GM19035 (cell line): Measurements from ENCODE around the gene HMGN3.
A peak's percentile ranks its signal among the peaks of the same experiment; 100 is the strongest.
"Not testable (repeated sequence)": the region's sequence is repeated elsewhere in the genome, so short reads cannot be mapped to it uniquely, and the experiment has no call there.

Experiments
- ATAC-seq: cut with Tn5 transposase; IDR thresholded peaks from one replicate; pipeline ENCODE4 v1.9.1; 2021; ENCODE audit not compliant: unreplicated experiment

Gene HMGN3

DNA sequence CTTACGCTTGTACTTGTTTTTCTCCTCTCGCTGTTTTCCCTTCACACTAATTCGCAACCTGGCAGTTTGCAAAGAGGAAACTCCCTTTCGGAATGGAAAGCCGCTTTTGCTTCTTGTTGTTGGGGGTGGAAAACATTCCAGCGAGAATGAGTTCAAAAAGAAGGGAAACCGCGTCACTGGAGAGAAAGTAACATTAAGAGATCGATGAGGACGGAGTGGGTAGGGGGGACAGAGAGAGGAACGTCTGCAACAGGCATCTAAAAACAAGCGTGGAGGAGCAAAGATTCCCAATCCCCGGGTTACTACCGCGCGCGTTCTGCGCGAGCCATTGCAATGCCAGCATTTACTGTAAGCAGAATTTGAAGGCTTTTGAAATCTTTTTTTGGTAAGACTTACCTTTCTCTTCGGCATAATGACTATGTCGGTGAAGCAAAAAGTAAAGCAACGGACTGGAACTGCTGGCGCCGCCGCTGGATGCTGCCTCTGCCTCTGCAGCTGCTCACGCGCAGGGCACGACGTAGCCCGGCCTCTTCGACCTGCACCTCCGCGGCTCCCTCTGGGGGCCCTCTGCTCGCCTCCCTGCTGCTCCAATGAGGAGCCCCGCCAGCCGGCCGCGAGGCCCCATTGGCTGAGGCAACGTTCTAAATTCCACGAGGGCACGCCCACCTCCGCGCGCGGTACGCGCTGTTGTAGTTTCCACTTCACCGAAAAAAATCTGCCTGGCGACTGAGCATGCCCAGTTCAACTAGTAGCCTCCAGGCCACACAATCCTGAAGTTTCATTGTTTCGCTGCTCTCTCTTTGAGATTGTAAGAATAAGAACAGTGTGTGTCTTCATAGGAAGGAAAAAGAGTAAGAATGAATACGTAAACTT, at the start of gene HMGN3:
HMGN3 (minus strand) TSS at position 533 of the 873 bp plus-strand sequence.
- peak; percentile 91 for ATAC-seq

DNA sequence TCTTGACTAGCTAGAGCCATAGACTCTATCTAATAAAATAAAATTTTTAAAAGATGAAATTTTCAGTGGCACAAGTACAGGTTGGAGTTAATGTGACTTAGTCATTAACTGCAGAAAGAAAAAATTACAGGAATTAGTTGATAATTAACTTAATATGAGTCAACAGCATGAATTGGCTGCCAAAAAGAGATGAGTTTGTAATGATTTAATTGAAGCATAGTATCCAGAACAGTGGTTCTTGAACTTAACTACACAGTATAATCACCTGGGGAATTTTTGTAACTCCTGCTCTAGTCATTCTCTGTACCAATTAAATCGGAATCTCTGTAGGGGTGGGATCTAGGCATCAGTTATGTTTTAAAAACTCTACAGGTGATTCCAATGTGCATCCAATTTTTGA, 46.3 kb upstream of the HMGN3 start:
- no peak for ATAC-seq

DNA sequence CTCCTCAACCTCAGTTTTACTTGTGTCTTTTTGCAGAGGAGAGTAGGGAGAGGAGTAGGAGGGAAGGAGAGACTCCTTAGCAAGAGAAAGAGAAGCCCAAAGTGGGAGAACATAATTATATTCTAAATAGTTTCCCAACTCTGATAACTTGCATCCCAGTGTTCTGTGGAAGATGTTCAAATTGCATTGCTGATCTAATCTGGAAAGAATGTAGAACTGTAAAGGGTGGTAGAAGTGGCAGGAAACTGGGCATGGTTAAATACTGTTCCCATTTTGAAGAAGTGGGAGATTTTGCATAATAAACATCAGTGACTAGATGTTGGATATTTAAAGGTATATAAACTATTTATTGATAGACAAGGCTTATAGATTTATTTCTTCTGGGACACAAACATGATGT, 42.6 kb upstream of the HMGN3 start:
- ATAC-seq = no peak

DNA sequence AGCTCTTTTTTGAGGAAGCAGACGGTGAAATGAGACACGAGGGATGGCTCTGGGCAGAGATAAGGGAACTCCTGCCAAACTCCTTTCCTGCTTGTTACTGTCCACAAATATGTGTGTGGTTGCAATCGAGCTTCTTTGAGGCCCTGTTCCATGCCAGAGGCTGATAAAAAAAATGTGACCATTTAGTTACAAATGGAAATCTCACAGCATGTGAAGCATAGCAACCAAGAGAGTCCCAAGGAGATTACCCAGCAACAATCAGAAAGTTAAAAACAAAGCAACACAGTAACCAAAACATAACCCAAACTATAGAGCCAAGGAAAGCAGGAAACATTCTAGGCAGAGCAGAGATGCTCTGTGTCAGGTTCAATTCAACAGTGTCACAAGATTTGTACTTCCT, 35.4 kb upstream of the HMGN3 start:
- no peak for ATAC-seq

DNA sequence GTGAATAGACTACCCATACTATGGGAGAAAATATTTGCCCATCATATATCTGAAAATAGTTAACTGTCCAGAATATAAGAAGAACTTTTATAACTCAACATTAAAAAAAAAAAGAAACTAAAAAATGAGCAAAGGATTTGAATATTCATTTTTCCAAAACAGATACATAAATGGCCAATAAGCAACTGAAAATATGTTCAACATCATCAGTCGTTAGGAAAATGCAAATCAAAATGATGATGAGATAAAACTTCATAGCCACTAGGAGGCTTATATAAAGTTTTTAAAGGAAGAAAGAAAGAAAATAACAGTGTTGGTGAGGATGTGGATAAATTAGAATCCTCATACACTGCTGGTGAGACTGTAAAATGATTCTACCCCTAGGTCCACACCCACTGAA, 32.6 kb upstream of the HMGN3 start:
- no peak for ATAC-seq

DNA sequence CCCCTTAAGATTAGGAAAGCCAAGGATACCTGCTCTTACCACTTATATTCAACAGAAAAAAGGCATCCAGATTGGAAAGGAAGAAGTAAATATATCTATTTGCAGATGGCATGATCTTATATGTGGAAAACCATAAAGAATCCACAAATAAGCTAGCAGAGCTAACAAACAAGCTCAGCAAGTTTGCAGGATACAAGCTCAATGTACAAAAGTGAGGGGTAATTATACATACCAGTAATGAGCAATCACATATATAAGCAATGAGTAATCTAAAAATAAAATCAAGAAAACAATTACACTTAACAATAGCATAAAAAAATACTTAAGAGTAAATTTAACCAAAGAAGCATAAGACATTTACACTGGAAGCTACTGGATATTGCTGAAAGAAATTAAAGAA, 31.6 kb upstream of the HMGN3 start:
- no peak for ATAC-seq

DNA sequence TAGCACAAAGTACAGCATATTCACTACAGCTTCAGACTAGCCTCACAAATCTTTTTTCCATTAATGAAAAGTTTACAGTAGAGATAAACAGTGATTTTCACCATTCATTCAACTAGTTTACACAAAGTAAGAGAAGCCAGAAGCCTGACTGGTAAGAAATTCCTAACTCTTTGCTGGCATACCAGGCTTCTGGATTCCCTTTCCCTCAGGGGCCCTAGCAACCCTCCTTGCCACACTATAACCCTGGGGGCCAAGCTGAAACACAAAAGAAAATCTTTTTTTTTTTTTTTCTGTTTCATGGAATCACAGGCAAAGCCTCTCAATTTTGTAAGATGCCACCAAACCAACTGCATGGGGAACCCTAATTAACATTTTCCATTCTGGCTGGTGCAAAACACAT, 28.9 kb upstream of the HMGN3 start:
- no peak for ATAC-seq

DNA sequence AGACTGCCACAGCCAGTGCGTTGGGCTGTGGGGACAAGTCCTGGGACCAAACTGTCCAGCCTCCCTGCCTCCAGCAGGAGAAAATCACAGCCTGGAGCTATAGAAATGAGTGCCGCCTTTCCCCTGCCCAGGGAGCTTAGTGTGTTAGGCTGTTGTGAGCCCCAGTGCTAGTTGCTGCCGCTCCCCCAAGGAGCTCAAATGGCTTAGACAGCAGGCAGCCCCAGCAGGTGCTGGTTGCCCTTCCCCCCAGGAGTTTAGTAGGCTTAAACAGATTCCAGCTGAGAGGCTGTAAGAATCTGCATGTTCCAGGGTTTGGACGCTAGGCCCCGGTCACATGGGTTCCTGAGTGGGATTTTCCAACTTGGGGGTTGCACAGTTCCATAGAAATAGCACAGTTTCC, 27.2 kb upstream of the HMGN3 start:
- no peak for ATAC-seq

DNA sequence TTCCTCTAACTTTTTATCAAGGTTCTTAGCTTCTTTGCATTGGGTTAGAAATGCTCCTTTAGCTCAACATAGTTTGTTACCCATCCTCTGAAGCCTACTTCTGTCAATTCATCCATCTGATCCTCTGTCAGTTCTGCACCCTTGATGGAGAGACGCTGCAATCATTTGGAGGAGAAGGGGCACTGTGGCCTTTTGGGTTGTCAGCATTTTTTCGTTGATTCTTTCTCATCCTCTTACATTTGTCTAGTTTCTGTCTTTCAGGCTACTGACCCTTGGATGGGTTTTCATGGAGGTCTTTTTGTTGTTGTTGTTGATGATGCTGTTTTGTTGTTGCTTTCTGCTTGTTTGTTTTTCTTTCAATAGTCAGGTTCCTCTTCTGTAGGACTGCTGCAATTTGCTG, 26.3 kb upstream of the HMGN3 start:
- no peak for ATAC-seq

DNA sequence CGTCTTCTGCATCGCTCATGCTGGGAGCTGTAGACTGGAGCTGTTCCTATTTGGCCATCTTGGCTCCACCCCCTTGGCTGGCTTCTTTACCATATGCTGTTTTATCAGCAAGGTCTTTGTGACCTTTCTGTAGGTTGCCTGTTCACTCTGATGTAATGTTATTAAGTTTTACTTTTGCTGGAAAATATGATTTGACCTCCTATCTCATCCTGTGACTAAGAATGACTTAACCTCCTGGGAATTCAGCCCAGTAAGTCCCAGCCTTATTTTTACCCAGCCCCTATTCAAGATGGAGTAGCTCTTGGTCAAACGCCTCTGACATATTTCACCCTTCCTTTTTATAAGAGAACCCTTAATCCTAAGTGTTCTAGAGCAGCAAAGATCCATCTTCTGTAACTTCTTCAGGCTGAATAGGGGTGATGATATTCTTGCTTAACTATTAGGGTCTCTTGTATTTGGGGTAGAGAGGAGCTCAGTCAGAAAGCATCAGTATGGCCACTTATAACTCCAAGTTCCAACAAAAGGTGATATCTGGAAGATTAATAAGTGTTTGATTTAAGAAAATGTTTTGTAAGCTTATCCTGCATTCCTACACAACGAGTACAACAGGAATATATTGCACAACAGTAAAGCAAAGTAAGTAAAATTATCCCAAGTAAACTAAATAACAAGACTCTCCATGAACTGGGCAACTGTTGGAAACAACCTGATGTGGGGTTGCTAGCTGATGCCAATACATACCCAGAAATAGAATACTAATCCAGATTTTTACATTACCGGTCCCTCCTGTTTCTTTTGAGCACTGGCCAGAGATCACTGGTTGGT, 23.1 kb upstream of the HMGN3 start:
- no peak for ATAC-seq

DNA sequence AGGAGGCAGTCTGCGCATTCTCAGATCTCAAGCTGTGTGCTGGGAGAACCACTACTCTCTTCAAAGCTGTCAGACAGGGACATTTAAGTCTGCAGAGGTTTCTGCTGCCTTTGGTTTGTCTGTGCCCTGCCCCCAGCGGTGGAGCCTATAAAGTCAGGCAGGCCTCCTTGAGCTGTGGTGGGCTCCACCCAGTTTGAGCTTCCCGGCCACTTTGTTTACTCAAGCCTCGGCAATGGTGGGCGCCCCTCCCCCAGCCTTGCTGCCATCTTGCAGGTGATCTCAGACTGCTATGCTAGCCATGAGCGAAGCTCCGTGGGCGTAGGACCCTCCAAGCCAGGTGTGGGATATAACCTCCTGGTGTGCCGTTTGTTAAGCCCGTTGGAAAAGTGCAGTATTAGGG, 22.3 kb upstream of the HMGN3 start:
- ATAC-seq = not testable (repeated sequence)

DNA sequence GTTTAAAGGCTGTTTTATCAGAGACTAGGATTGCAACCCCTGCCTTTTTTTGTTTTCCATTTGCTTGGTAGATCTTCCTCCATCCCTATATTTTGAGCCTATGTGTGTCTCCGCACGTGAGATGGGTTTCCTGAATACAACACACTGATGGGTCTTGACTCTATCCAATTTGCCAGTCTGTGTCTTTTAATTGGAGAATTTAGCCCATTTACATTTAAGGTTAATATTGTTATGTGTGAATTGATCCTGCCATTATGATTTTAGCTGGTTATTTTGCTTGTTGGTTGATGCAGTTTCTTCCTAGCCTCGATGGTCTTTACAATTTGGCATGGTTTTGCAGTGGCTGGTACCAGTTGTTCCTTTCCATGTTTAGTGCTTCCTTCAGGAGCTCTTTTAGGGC, 20.6 kb upstream of the HMGN3 start:
- ATAC-seq = not testable (repeated sequence)

DNA sequence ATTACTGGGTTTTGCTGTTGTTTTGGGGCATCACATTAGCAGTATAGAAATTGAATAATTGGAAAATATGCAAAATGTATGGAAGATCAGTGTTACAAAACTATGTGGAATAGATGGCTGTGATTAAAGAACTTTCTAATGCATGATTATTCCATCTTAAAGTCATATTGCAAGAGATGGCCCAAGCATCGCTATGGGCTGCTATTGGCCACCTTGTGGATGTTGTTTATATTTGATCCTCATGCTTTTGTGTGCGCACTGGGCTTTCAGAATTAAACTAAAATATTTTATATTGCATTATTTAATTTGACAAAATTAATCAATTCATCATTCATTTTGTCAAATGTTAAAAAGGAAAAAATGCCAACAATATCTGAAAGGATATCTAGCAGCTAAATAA, 16.1 kb upstream of the HMGN3 start:
- ATAC-seq = no peak

DNA sequence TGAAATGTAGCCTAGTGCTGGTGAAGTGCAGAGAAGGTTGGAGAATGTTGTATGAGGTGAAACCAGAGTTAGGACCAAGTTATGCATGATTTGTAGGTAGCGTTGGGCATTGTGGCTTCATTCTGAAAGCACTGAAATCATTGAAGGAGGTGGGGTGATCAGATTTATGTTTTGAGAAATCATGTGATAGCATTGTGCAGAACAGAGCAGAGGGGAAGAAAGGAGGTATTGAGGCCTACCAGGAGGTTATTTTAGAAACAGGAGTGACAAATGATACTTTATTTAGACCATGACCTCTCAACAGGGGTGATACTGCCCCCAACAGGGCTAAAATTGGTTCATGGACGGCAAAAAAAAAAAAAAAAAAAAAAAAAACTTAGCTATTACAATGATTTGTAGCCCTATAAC, 15.6 kb upstream of the HMGN3 start:
- peak; percentile 70 for ATAC-seq

DNA sequence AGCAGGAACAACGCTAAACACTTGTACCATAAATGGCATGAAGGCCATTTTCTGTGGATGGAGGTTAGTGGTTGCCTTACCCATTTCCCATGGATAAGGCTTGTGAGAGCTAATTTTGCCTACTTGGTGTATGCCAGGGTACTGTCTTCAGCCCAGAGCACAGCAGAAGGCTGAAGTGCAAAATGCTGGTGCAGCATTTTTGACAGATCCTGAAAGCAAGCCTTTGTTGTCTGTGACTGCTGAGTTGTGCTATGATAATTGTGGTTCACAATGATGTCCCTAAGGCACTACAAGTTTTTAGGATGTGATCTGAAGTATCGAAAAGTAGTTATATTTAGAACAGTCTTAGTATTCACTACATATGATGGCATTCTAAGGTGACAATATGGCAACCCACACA, 14.7 kb upstream of the HMGN3 start:
- no peak for ATAC-seq

DNA sequence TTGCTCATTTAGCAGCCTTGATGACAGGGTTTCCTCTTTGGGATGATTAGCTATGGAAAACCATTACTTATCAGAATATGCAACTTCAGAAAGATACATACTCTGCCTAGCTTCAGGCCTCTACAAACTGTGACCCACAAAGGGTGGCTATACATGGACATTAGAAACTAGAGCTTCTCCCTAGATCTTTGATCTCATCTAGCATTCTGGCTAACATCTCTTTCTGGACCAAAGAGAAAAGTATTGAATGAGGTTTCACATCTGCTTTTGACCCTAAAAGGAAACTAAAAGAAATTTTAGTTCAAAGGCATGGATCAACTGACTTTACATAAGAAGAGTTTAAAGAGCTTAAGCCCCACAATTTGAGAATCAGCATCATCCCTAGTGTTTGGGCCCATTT, 12.4 kb upstream of the HMGN3 start:
- peak; percentile 92 for ATAC-seq

DNA sequence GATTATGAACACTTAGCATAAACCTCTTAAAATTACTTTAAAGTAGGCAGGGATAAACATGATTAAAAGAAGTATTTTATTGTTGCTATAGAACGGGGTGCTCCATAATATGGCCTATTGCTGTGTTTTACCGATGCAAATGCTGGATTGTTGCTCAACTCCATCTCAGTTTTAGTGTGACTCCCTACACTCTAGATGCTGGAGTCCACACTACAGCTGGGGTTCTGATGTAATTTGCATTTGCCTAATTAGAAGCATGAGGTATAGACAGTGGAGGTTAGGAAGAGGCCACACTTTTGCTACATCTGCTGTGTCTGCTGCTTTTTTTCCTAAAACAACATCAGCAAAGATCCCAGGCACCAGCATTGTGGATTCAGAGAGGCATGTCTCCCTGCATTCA, 6.7 kb upstream of the HMGN3 start:
- ATAC-seq = no peak

DNA sequence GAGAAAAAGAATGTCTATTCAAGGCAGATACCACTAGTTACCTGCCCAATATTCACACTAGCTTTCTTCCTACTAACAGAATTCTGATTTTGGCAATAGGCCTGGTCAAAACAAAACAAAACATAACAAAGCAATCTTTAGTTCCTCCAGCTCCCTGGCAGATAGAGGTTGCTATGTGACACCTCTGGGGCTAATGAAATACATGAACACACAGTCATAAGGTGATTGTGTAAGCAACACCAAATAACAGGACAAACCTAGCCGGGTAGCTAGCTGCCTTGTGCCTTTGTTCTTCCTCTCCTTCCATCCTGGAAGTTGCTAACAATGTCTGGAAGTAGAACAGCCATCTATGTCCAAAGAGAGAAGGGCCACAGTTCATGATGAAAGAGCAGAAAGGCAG, 6.0 kb upstream of the HMGN3 start:
- no peak for ATAC-seq

DNA sequence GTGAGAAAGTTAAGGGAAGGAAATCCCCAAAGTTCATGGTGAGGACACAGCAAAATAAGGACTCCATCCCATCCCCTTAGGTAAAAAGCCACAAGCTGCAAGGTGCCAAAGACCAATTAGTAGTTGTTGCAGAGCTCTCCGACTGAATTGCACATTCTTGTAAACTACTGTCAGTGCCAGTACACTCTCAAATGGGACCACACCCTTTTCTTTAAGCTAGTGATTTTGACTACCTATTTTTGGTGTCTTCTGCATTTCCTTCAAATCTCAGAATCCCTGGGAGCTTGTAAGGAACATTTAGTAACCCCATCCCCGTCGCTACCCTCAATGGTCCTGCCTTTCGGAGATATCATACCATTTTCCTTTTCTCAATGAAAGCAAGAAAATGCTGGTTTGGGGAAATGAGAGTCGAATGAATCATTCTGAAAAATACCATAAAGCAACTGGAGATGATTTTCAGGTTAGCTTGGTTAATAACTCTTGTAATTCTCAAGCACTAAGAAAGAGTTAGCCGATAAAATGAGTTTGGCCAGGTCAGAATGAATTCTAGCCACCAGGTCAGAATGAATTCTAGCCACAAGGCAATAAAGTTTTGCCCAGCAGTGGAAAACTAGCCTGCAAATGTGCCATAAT, 5.2 kb upstream of the HMGN3 start:
- peak; percentile 50 for ATAC-seq

DNA sequence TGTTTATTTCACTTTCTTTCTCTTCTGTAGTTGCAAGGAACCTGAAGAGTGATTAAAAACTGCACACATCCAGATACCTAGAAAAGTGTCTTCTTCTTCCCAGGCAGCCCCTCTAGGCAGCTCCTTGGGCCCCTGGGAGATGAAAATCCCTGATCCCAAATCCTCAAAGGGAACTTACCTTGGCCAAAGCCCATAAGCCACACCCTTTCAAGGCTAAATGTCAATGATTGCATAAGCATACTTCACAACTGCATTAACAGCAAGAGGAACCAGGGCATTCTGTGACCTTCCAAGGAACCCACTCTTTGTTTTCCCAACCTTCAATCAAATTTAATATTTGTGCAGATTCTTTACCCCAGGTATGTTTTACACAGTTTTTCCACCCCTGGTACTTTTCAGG, 4.4 kb upstream of the HMGN3 start:
- ATAC-seq = no peak

DNA sequence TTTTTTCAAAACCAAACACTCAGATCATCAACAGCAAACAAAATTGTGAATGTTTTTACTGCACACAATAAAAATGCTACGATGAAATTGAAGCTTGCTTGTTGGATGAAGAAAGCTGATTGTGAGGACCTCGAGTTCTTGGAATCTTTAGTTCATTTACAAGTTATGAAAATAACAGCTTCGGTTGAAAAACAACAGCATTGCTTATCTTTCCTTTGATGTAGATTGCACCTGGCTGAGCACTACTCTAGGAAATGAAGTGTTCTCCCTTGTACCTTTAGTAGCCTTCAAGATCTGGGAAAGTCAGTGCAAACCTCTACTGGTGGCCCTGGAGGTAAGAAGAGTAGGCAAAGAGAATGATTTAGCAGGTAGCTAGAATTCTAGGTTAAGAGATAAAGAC, 2.2 kb upstream of the HMGN3 start:
- no peak for ATAC-seq
